Lower leg skin (tissue), 3 donors: ENCODE data around the gene PRKCZ.

ENCODE experiments used
- CTCF ChIP-seq, 3 donors: fragments of 450-650 bp; IDR thresholded peaks; one replicate each; pipeline ENCODE4 v1.5.1; 2016; ENCODE audit warnings: antibody characterized with exemption in 3 of 3, mild to moderate bottlenecking in 3 of 3, moderate library complexity in 2 of 3
- POLR2A ChIP-seq, 2 donors: fragments of 450-650 bp; IDR thresholded peaks; one replicate each; pipeline ENCODE4 v1.6.1; 2016 to 2017; ENCODE audit warnings: antibody characterized with exemption in 2 of 2, mild to moderate bottlenecking in 1 of 2, moderate library complexity in 1 of 2

GRCh38 chr1:2082064-2082463, 31.9 kb downstream of the PRKCZ start:
- TF ChIP-seq POLR2A (IDR thresholded peaks at IDR 0.05), result no peak
- TF ChIP-seq CTCF (IDR thresholded peaks at IDR 0.05), result no peak
